ENCODE results near the gene VKORC1.

VKORC1 gene

GRCh38 chr16:31081428-31082351 is 12.9 kb downstream of the VKORC1 start:
- no peak for DNase-seq

- DNase-seq = no peak
Observed at GRCh38 chr16:31080756-31081419, 13.7 kb downstream of the VKORC1 start.

DNA sequence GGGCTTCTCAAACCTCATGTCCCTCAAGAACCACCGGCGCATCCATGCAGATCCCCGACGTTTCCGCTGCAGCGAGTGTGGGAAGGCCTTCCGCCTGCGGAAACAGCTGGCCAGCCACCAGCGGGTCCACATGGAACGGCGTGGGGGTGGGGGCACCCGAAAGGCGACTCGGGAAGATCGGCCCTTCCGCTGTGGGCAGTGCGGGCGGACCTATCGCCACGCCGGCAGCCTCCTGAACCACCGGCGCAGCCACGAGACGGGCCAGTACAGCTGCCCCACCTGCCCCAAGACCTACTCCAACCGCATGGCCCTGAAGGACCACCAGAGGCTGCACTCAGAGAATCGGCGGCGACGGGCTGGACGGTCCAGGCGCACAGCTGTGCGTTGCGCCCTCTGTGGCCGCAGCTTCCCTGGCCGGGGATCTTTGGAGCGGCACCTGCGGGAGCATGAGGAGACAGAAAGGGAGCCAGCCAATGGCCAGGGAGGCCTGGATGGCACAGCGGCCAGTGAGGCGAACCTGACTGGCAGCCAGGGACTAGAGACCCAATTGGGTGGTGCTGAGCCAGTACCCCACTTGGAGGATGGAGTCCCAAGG is 14.5 kb downstream of the VKORC1 start:
- DNase-seq = no peak

GRCh38 chr16:31079342-31079944 is 15.2 kb downstream of the VKORC1 start:
- no peak for DNase-seq

GRCh38 chr16:31078597-31079341 is 15.8 kb downstream of the VKORC1 start:
- DNase-seq = no peak

- no peak for DNase-seq
Observed at GRCh38 chr16:31077592-31078396, 16.8 kb downstream of the VKORC1 start.

GRCh38 chr16:31077024-31077423 is 17.6 kb downstream of the VKORC1 start:
- DNase-seq = no peak

- DNase-seq = no peak
Observed at GRCh38 chr16:31076319-31076718, 18.3 kb downstream of the VKORC1 start.

DNA sequence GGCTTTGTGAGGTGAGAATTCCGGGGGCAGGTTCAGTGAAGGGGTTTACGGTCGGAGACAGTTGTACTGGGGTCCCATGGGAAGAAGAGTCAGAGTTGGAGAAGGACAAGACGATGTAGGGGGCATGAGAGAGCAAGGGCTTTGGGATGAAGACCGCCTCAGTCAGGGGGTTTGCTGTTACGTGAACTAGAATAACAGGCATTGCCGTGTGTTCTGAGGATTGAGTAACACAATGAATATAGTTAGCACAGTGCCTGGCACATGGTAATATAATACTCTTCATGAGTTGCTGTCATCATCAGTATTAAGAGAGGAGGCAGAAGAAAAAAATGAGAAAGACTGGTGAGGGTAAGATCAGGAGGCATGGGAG is 19.8 kb downstream of the VKORC1 start:
- no peak for DNase-seq

DNA sequence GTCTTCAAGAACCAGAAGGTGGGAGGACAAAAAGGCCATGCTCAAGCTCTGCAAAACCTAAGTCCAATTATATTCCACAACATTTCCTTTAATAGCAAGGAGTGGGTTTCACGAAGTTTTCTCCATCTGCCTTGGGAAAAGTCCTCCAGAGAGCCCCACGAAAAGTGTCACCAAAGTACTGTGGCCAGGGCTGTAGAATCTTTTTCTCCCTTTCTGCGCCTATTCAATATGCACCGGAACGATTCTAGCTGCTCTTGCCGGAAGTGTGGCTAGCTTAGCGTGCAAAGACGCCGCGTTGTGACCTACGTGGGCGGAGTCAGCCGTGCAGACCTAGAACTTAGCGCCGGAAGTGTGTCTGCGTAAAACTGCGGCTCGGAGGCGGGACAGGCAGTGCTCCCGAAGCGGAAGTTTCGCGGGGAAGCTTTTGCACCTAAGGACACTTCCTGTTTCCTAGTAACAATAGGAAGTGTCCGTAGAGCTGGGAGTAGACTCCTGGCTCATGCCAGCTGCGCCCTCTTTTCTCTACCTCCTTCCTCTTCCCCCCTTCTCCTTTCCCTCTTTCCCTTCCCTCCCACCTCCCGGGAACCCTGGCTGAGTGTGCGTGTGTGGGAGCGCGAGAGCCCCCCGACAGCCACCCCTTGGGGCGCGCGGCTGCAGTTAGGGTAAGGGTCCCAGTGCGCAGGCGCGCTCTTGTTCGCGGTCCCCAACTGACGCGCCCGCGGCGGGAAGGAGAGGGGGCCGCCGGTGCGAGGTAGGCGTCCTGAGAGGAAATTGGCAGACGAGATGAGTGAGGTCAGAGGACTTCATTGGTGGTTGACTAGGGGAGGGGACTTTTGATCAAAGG is 20.4 kb downstream of the VKORC1 start, which contains the start of the genes ZNF646 and ZNF668:
ZNF646 (plus strand) TSS at position 453 of the 844 bp plus-strand sequence. CDS start 1,903 bp downstream, outside the sequence.
ZNF668 (minus strand) TSS at position 271 of the 844 bp plus-strand sequence. CDS start 9,781 bp downstream, outside the sequence.
- peak; percentile 98 for DNase-seq

- DNase-seq = peak; percentile 93
Observed at GRCh38 chr16:31073142-31073969, 21.2 kb downstream of the VKORC1 start.

DNA sequence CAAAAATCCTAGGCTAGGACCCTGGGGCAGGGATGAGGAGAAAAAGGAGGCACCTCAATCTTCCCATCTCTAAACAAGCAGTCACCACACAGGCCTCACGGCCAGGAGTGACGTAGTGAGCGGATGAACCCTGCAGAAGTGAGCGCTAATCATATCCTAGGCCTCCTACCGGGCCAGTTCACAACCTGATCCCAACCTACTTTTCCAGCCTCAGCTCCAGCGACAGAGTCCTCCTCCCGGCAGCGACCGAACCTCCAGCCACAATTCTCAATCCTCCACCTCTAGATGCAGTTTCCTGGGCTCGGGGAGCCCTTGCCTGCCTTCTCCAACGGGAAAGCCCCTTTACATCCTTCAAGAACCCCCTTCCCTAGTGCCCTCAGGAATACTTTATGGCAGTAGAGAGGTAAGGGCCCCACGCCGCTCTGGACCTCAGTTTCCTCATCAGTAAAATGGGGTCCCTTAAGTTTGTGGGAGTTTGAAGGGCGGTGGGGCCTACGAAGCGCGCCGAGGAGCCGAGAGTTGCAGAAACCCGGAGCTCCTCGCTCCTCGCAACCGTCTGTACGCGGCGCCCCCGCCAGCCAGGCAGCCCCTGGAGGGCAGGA is 22.0 kb downstream of the VKORC1 start:
- peak in 1 of 2 experiments; percentile 55 for DNase-seq

DNA sequence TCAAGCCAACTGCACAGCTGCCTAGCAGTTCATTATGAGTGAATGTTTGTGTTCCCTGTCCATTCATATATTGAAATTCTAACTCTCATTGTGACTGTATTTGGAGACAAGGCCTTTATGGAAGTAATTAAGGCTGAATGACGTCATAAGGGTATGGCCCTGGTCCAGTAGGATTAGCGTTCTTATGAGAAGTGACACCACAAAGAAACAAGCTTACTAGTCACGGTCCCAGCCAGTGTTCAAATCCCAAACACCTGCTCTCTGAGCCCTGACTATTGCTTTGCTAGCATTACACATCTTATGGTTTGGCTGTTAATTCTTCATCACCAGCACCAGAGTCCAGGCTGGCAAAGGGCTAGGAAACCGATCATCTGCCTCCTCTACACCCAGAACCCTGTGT is 22.7 kb downstream of the VKORC1 start:
- no peak for DNase-seq

- DNase-seq = no peak
Observed at GRCh38 chr16:31067342-31067741, 27.3 kb downstream of the VKORC1 start.

DNA sequence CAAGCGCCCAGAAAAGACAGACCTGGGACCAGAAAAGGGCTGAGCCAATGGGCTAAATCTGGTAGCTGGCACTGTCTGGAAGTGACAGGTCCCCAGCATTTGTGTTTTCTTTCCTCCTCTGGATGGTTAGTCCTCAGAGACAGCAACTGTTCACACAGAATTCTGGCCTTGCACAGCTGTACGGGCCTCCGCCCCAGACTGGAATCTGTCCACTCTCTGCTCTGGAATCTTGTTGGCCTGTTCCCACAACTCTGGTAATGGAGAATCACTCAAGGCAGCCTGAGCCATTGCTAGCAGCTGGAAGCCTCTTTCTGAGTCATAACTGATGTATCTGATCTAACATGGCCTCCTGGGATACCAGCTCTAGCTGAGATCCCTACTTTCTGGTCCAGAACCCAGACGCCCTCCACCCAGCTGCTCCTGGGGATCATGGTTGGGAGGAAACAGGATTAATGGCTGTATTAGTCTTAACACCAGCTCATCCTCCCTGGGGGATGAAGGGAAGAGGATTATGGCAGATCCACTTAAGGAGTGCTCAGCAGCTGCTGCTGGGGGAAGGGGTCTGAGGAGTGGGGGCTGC is 29.6 kb downstream of the VKORC1 start:
- no peak for DNase-seq

- DNase-seq = no peak
Observed at GRCh38 chr16:31063843-31064611, 30.6 kb downstream of the VKORC1 start.

DNA sequence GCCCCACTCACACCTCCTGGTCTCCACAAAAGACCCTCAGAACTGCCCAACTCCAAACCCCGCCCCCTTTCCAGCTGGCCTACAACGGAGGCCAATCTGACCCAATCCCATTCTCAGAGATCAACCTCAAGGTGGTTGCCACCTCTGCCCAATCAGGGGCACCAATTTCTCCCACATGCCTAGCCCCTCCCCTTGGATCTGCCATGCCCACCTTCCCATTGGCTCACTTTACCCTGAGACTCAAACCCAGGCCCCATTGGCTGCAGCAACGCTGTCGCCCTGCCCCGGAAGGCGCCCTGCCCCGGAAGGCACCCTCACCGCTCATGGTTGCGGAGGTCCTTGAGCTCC is 31.1 kb downstream of the VKORC1 start:
- DNase-seq = no peak

Data from activated CD4-positive, alpha-beta T cell treated with anti-CD3 and anti-CD28 coated beads, Interleukin-2, amount 50 U/mL, for 48 hours (primary cell).